Breast epithelium (tissue), 4 donors: ENCODE data around the gene ARMH1. TPM values are rescaled to one million over a fixed set of nuclear protein-coding genes. Genes with fewer than 3 reads are reported as not detected.
"Not testable (repeated sequence)": the region's sequence is repeated elsewhere in the genome, so short reads cannot be mapped to it uniquely, and the experiment has no call there.

Experiments used
- DNase-seq, 2 donors: peaks; one replicate each; pipeline ENCODE4 v3.0.0-alpha.2; 2019; ENCODE audit warnings: low spot score in 2 of 2
- H3K27ac ChIP-seq, 2 donors: fragments of 200-600 bp; sonication (generic) in 1 of 2; one replicate each; pipeline ENCODE4 v1.5.1; 2016 to 2019; ENCODE audit warnings: mild to moderate bottlenecking in 1 of 2
- H3K27me3 ChIP-seq, 2 donors: fragments of 200-600 bp; sonication (generic) in 1 of 2; one replicate each; pipeline versions ENCODE4 v1.5.1 to v1.6.0; 2017 to 2019; ENCODE audit warnings: control low read depth in 1 of 2, mild to moderate bottlenecking in 1 of 2
- H3K36me3 ChIP-seq: fragments of 200-600 bp; one replicate; pipeline ENCODE4 v1.5.1; 2019
- H3K4me1 ChIP-seq, 2 donors: fragments of 200-600 bp; sonication (generic); one replicate each; pipeline ENCODE4 v1.5.1; 2016 to 2019; ENCODE audit warnings: control low read depth in 1 of 2
- H3K4me3 ChIP-seq, 3 donors: fragments of 200-600 bp; sonication (generic); 1 replicate in 2 of 3; 2 replicates in 1 of 3; pipeline ENCODE4 v1.5.1; 2016 to 2019; ENCODE audit warnings: mild to moderate bottlenecking in 3 of 3, moderate library complexity in 2 of 3
- H3K9me3 ChIP-seq, 2 donors: fragments of 200-600 bp; sonication (generic) in 1 of 2; one replicate each; pipeline ENCODE4 v1.5.1; 2016 to 2019; ENCODE audit warnings: control low read depth in 1 of 2
- CTCF ChIP-seq, 3 donors: fragments of 450-650 bp; IDR thresholded peaks; one replicate each; pipeline ENCODE4 v1.5.1; 2016 to 2017; ENCODE audit warnings: antibody characterized with exemption in 3 of 3, mild to moderate bottlenecking in 3 of 3, moderate library complexity in 3 of 3
- POLR2A ChIP-seq: fragments of 450-650 bp; IDR thresholded peaks from one replicate; pipeline ENCODE4 v1.6.1; 2016; ENCODE audit warnings: antibody characterized with exemption, mild to moderate bottlenecking, moderate library complexity
- POLR2AphosphoS5 ChIP-seq, 3 donors: sonication (generic); formaldehyde crosslinking; IDR thresholded peaks; one replicate each; pipeline ENCODE4 v1.6.1; 2017; ENCODE audit warnings: antibody characterized with exemption in 3 of 3
- intact Hi-C: fragments of 100-400 bp; cut with DNase I; formaldehyde crosslinking; loops from one replicate; pipeline ENCODE4 v1.15.1; 2023; ENCODE audit warnings: low total_unique reads
- total RNA-seq, 3 donors: library from RNA; depleted of rRNA; stranded (reverse); fragments of >200 nt; gene quantifications; one replicate each; pipeline ENCODE4 v1.1.0, GENCODE V29; 2016

The ARMH1 gene
- total RNA-seq, 3 donors from 2014 or later: 1.8 to 3.8 (median 2.9) TPM

GRCh38 chr1:44759077-44759476, 84.6 kb downstream of the ARMH1 start:
- no peaks in the 10 kb centered on the region for H3K36me3 ChIP-seq
- H3K9me3 ChIP-seq: no peaks in the 10 kb centered on the region
- H3K4me1 ChIP-seq: no peaks in the 10 kb centered on the region
- H3K27me3 ChIP-seq: no peaks in the 10 kb centered on the region
- no peak overlapping the region for H3K4me3 ChIP-seq
- H3K27ac ChIP-seq: no peak overlapping the region
- TF ChIP-seq POLR2A (no peak), POLR2AphosphoS5 (IDR thresholded peaks at IDR 0.05) (no peak), CTCF (IDR thresholded peaks at IDR 0.05) (no peak)
- intact Hi-C loops: no loop called here
- DNase-seq: no peak

GRCh38 chr1:44760876-44761275, 86.4 kb downstream of the ARMH1 start:
- no peak for DNase-seq
- no peak for TF ChIP-seq CTCF (IDR thresholded peaks at IDR 0.05)
- no peak for TF ChIP-seq POLR2A
- no peak for TF ChIP-seq POLR2AphosphoS5 (IDR thresholded peaks at IDR 0.05)
- H3K27ac ChIP-seq: no peak overlapping the region
- no peak overlapping the region for H3K4me3 ChIP-seq
- intact Hi-C loops: no loop called here
- H3K9me3 ChIP-seq: no peaks in the 10 kb centered on the region
- H3K4me1 ChIP-seq: no peaks in the 10 kb centered on the region
- no peaks in the 10 kb centered on the region for H3K27me3 ChIP-seq
- no peaks in the 10 kb centered on the region for H3K36me3 ChIP-seq

- DNase-seq, H3K27ac ChIP-seq, H3K4me1 ChIP-seq, H3K9me3 ChIP-seq, intact Hi-C loops, H3K36me3 ChIP-seq, H3K4me3 ChIP-seq, H3K27me3 ChIP-seq: not testable (repeated sequence)
Measured at GRCh38 chr1:44766421-44766820, 91.9 kb downstream of the ARMH1 start.

Other genes with a start within 250 kb of the ARMH1 start
- 1 to 10 TPM; 8.3 to 9.4 (median 9.2) TPM for gene TMEM53, start 233 bp upstream of the ARMH1 start, total RNA-seq
- gene RNU5D-1, start 56.5 kb downstream of the ARMH1 start, total RNA-seq: not detected
- 1 to 10 TPM in 1 of 3 donors, under 1 TPM in 2; 0.73 to 2.6 (median 0.98) TPM for gene KIF2C, start 65.1 kb downstream of the ARMH1 start, total RNA-seq
- 1,000 to 10,000 TPM; 2,158 to 3,355 (median 2,591) TPM for gene RPS8, start 100.8 kb downstream of the ARMH1 start, total RNA-seq
- under 1 TPM in 2 of 3 donors, not detected in 1; 0.15 to 0.66 TPM for gene BEST4, start 113.5 kb downstream of the ARMH1 start, total RNA-seq
- gene PLK3, start 125.7 kb downstream of the ARMH1 start, total RNA-seq: 10 to 100 TPM; 13.6 to 29.0 (median 21.6) TPM
- 1 to 10 TPM in 2 of 3 donors, under 1 TPM in 1; 0.80 to 2.0 (median 1.3) TPM for gene DYNLT4, start 132.6 kb downstream of the ARMH1 start, total RNA-seq
- gene BTBD19, start 133.8 kb downstream of the ARMH1 start, total RNA-seq: 1 to 10 TPM; 3.8 to 7.0 (median 6.9) TPM
- gene PTCH2, start 168.5 kb downstream of the ARMH1 start, total RNA-seq: 1 to 10 TPM in 2 of 3 donors, under 1 TPM in 1; 0.32 to 2.2 (median 1.3) TPM